ENCODE data around the gene PARP12.

Gene PARP12

GRCh38 chr7:140084142-140084655, 21.4 kb upstream of the PARP12 start:
- in situ Hi-C loops (cut with MboI; ENCODE audit: low pct_unique_long_range_greater_than_20kb, low sequenced_read_pairs, unreplicated experiment), result no loop called here
- TF ChIP-seq CTCF (IDR thresholded peaks at IDR 0.05; ENCODE audit: extremely low read depth, insufficient read depth, missing control alignments), result no peak
- no peak for DNase-seq (ENCODE audit: low spot score)

GRCh38 chr7:140082770-140083169, 20.0 kb upstream of the PARP12 start:
- TF ChIP-seq CTCF (IDR thresholded peaks at IDR 0.05; ENCODE audit: extremely low read depth, insufficient read depth, missing control alignments), result no peak
- no peak for DNase-seq (ENCODE audit: low spot score)
- in situ Hi-C loops (cut with MboI; ENCODE audit: low pct_unique_long_range_greater_than_20kb, low sequenced_read_pairs, unreplicated experiment), result no loop called here

GRCh38 chr7:140081774-140082425, 19.1 kb upstream of the PARP12 start:
- no peak for DNase-seq (ENCODE audit: low spot score)
- in situ Hi-C loops (cut with MboI; ENCODE audit: low pct_unique_long_range_greater_than_20kb, low sequenced_read_pairs, unreplicated experiment), result no loop called here
- no peak for TF ChIP-seq CTCF (IDR thresholded peaks at IDR 0.05; ENCODE audit: extremely low read depth, insufficient read depth, missing control alignments)

- in situ Hi-C loops (cut with MboI; ENCODE audit: low pct_unique_long_range_greater_than_20kb, low sequenced_read_pairs, unreplicated experiment), result no loop called here
- no peak for DNase-seq (ENCODE audit: low spot score)
- no peak for TF ChIP-seq CTCF (IDR thresholded peaks at IDR 0.05; ENCODE audit: extremely low read depth, insufficient read depth, missing control alignments)
Observed at GRCh38 chr7:140080919-140081318, 18.2 kb upstream of the PARP12 start.

GRCh38 chr7:140079121-140079536, 16.4 kb upstream of the PARP12 start:
- no peak for TF ChIP-seq CTCF (IDR thresholded peaks at IDR 0.05; ENCODE audit: extremely low read depth, insufficient read depth, missing control alignments)
- no peak for DNase-seq (ENCODE audit: low spot score)
- in situ Hi-C loops (cut with MboI; ENCODE audit: low pct_unique_long_range_greater_than_20kb, low sequenced_read_pairs, unreplicated experiment), result no loop called here

GRCh38 chr7:140078392-140078791, 15.6 kb upstream of the PARP12 start:
- no peak for DNase-seq (ENCODE audit: low spot score)
- in situ Hi-C loops (cut with MboI; ENCODE audit: low pct_unique_long_range_greater_than_20kb, low sequenced_read_pairs, unreplicated experiment), result no loop called here
- no peak for TF ChIP-seq CTCF (IDR thresholded peaks at IDR 0.05; ENCODE audit: extremely low read depth, insufficient read depth, missing control alignments)
